Neuron (in vitro differentiated cells): ENCODE measurements around the gene LGALS13.

Experiments used
- H2AFZ ChIP-seq: one replicate; pipeline ENCODE4 v1.6.1; 2013; ENCODE audit warnings: low read depth, mild to moderate bottlenecking, inconsistent platforms, low read length, moderate library complexity
- H3K27me3 ChIP-seq: one replicate; pipeline ENCODE4 v1.6.1; 2013; ENCODE audit warnings: low read length; ENCODE audit not compliant: insufficient read depth
- H3K36me3 ChIP-seq: one replicate; pipeline ENCODE4 v1.6.1; 2013; ENCODE audit warnings: low read length; ENCODE audit not compliant: insufficient read depth
- H3K4me1 ChIP-seq: one replicate; pipeline ENCODE4 v1.6.1; 2013; ENCODE audit warnings: low read length; ENCODE audit not compliant: insufficient read depth
- H3K4me3 ChIP-seq: 2 replicates; pipeline ENCODE4 v1.5.1; 2013; ENCODE audit warnings: mild to moderate bottlenecking, low read length, moderate library complexity
- H3K9me3 ChIP-seq: one replicate; pipeline ENCODE4 v1.6.1; 2013; ENCODE audit warnings: low read length

Gene LGALS13

GRCh38 chr19:39602224-39602623 lies at the start of gene LGALS13:
Gene LGALS13 (plus strand): TSS chr19:39602524. CDS start chr19:39602569, 45 bp downstream.
- no peaks in the 10 kb centered on the region for H3K4me1 ChIP-seq
- peaks cover 12% of the 10 kb centered on the region for H3K27me3 ChIP-seq
- H3K9me3 ChIP-seq, result no peaks in the 10 kb centered on the region
- no peak within 1 kb of the TSS for H2AFZ ChIP-seq
- no peaks in the 10 kb centered on the region for H3K36me3 ChIP-seq
- no peak within 1 kb of the TSS for H3K4me3 ChIP-seq

GRCh38 chr19:39553082-39553652 lies 49.2 kb upstream of the LGALS13 start:
- H3K9me3 ChIP-seq, result no peaks in the 10 kb centered on the region
- H3K4me1 ChIP-seq, result peaks cover 2% of the 10 kb centered on the region
- no peak overlapping the region for H3K4me3 ChIP-seq
- H3K36me3 ChIP-seq, result no peaks in the 10 kb centered on the region
- H2AFZ ChIP-seq, result no peak overlapping the region
- H3K27me3 ChIP-seq, result peaks cover 17% of the 10 kb centered on the region

- Histone ChIP-seq H3K27me3 (peaks cover 17% of the 10 kb centered on the region), H3K4me1 (peaks cover 2% of the 10 kb centered on the region), H3K4me3 (no peak overlapping the region), H3K36me3 (no peaks in the 10 kb centered on the region), H3K9me3 (no peaks in the 10 kb centered on the region), H2AFZ (no peak overlapping the region)
These were observed 47.5 kb upstream of the LGALS13 start for GRCh38 chr19:39554701-39555311.

GRCh38 chr19:39555883-39556282 lies 46.4 kb upstream of the LGALS13 start:
- Histone ChIP-seq H3K36me3 (no peaks in the 10 kb centered on the region), H3K4me1 (peaks cover 2% of the 10 kb centered on the region), H3K27me3 (peaks cover 12% of the 10 kb centered on the region), H3K9me3 (no peaks in the 10 kb centered on the region), H3K4me3 (no peak overlapping the region), H2AFZ (no peak overlapping the region)

GRCh38 chr19:39557811-39558623 lies 44.3 kb upstream of the LGALS13 start:
- no peaks in the 10 kb centered on the region for H3K36me3 ChIP-seq
- no peak overlapping the region for H2AFZ ChIP-seq
- no peaks in the 10 kb centered on the region for H3K9me3 ChIP-seq
- peaks cover 2% of the 10 kb centered on the region for H3K4me1 ChIP-seq
- H3K4me3 ChIP-seq, result no peak overlapping the region
- H3K27me3 ChIP-seq, result peaks cover 9% of the 10 kb centered on the region

GRCh38 chr19:39558624-39559117 lies 43.7 kb upstream of the LGALS13 start:
- Histone ChIP-seq H2AFZ (no peak overlapping the region), H3K4me3 (no peak overlapping the region), H3K9me3 (no peaks in the 10 kb centered on the region), H3K36me3 (no peaks in the 10 kb centered on the region), H3K4me1 (peaks cover 2% of the 10 kb centered on the region), H3K27me3 (peaks cover 9% of the 10 kb centered on the region)

- Histone ChIP-seq H2AFZ (no peak overlapping the region), H3K36me3 (no peaks in the 10 kb centered on the region), H3K4me1 (no peaks in the 10 kb centered on the region), H3K9me3 (no peaks in the 10 kb centered on the region), H3K27me3 (peaks cover 9% of the 10 kb centered on the region), H3K4me3 (no peak overlapping the region)
These were observed 38.9 kb upstream of the LGALS13 start for GRCh38 chr19:39563408-39563807.

GRCh38 chr19:39566064-39566463 lies 36.3 kb upstream of the LGALS13 start:
- Histone ChIP-seq H3K4me1 (no peaks in the 10 kb centered on the region), H3K4me3 (no peak overlapping the region), H2AFZ (no peak overlapping the region), H3K9me3 (no peaks in the 10 kb centered on the region), H3K27me3 (peaks cover 16% of the 10 kb centered on the region), H3K36me3 (no peaks in the 10 kb centered on the region)

GRCh38 chr19:39568604-39569003 lies 33.7 kb upstream of the LGALS13 start:
- H3K36me3 ChIP-seq, result no peaks in the 10 kb centered on the region
- H3K4me1 ChIP-seq, result no peaks in the 10 kb centered on the region
- no peak overlapping the region for H2AFZ ChIP-seq
- H3K4me3 ChIP-seq, result no peak overlapping the region
- H3K9me3 ChIP-seq, result no peaks in the 10 kb centered on the region
- peaks cover 16% of the 10 kb centered on the region for H3K27me3 ChIP-seq

GRCh38 chr19:39582442-39582841 lies 19.9 kb upstream of the LGALS13 start:
- H3K4me3 ChIP-seq, result no peak overlapping the region
- no peaks in the 10 kb centered on the region for H3K4me1 ChIP-seq

GRCh38 chr19:39582891-39583625 lies 19.3 kb upstream of the LGALS13 start:
- Histone ChIP-seq H3K4me1 (no peaks in the 10 kb centered on the region), H3K27me3 (peaks cover 7% of the 10 kb centered on the region), H3K9me3 (no peaks in the 10 kb centered on the region), H3K36me3 (no peaks in the 10 kb centered on the region), H2AFZ (no peak overlapping the region), H3K4me3 (no peak overlapping the region)

More at GRCh38 chr19:39582442-39582841, 19.9 kb upstream of the LGALS13 start:
- H3K9me3 ChIP-seq, result no peaks in the 10 kb centered on the region
- H2AFZ ChIP-seq, result no peak overlapping the region
- no peaks in the 10 kb centered on the region for H3K36me3 ChIP-seq
- peaks cover 7% of the 10 kb centered on the region for H3K27me3 ChIP-seq

GRCh38 chr19:39587496-39587895 lies 14.8 kb upstream of the LGALS13 start:
- Histone ChIP-seq H3K27me3 (peaks cover 7% of the 10 kb centered on the region), H3K9me3 (no peaks in the 10 kb centered on the region), H2AFZ (no peak overlapping the region), H3K4me3 (no peak overlapping the region), H3K36me3 (no peaks in the 10 kb centered on the region), H3K4me1 (no peaks in the 10 kb centered on the region)

- H3K4me1 ChIP-seq, result no peaks in the 10 kb centered on the region
- H3K36me3 ChIP-seq, result no peaks in the 10 kb centered on the region
- peaks cover 4% of the 10 kb centered on the region for H3K27me3 ChIP-seq
- no peaks in the 10 kb centered on the region for H3K9me3 ChIP-seq
- no peak overlapping the region for H2AFZ ChIP-seq
- H3K4me3 ChIP-seq, result no peak overlapping the region
These were observed 14.3 kb upstream of the LGALS13 start for GRCh38 chr19:39588066-39588465.
